ENCODE measurements around the gene COPZ2. TPM values are rescaled to one million over a fixed set of nuclear protein-coding genes. Genes with fewer than 3 reads are reported as not detected.
A peak's percentile ranks its signal among the peaks of the same experiment; 100 is the strongest.

The COPZ2 gene
- total RNA-seq, 1 donor from 2014 or later = 49.4 TPM

GRCh38 chr17:48026502-48027321 is 10.9 kb downstream of the COPZ2 start:
- Mint-ChIP-seq H3K4me1 (ENCODE audit: unreplicated experiment) (peaks cover 54% of the 10 kb centered on the region), H3K27me3 (ENCODE audit: unreplicated experiment) (peaks cover 2% of the 10 kb centered on the region), H3K27ac (ENCODE audit: unreplicated experiment) (peak overlapping the region; percentile 93), H3K36me3 (ENCODE audit: unreplicated experiment) (no peaks in the 10 kb centered on the region), H3K9me3 (ENCODE audit: unreplicated experiment) (no peaks in the 10 kb centered on the region), H3K4me3 (ENCODE audit: unreplicated experiment) (peak overlapping the region; percentile 76)
- peak; percentile 95 for TF ChIP-seq CTCF (IDR thresholded peaks at IDR 0.05)
- peak; percentile 96 for DNase-seq (ENCODE audit: extremely low spot score, unreplicated experiment)

- peak overlapping the region; percentile 76 for H3K4me3 Mint-ChIP-seq (ENCODE audit: unreplicated experiment)
- no peaks in the 10 kb centered on the region for H3K36me3 Mint-ChIP-seq (ENCODE audit: unreplicated experiment)
- DNase-seq (ENCODE audit: extremely low spot score, unreplicated experiment) = no peak
- TF ChIP-seq CTCF (IDR thresholded peaks at IDR 0.05) = no peak
- no peaks in the 10 kb centered on the region for H3K9me3 Mint-ChIP-seq (ENCODE audit: unreplicated experiment)
- H3K4me1 Mint-ChIP-seq (ENCODE audit: unreplicated experiment) = peaks cover 48% of the 10 kb centered on the region
- H3K27ac Mint-ChIP-seq (ENCODE audit: unreplicated experiment) = peak overlapping the region; percentile 93
- H3K27me3 Mint-ChIP-seq (ENCODE audit: unreplicated experiment) = peaks cover 4% of the 10 kb centered on the region
Observed at GRCh38 chr17:48025904-48026501, 11.6 kb downstream of the COPZ2 start.

- no peaks in the 10 kb centered on the region for H3K9me3 Mint-ChIP-seq (ENCODE audit: unreplicated experiment)
- peaks cover 7% of the 10 kb centered on the region for H3K27me3 Mint-ChIP-seq (ENCODE audit: unreplicated experiment)
- DNase-seq (ENCODE audit: extremely low spot score, unreplicated experiment) = peak; percentile 99
- TF ChIP-seq CTCF (IDR thresholded peaks at IDR 0.05) = peak; percentile 84
- no peaks in the 10 kb centered on the region for H3K36me3 Mint-ChIP-seq (ENCODE audit: unreplicated experiment)
- H3K4me3 Mint-ChIP-seq (ENCODE audit: unreplicated experiment) = peak overlapping the region; percentile 76
- peak overlapping the region; percentile 93 for H3K27ac Mint-ChIP-seq (ENCODE audit: unreplicated experiment)
- peaks cover 40% of the 10 kb centered on the region for H3K4me1 Mint-ChIP-seq (ENCODE audit: unreplicated experiment)
Observed at GRCh38 chr17:48025040-48025903, 12.3 kb downstream of the COPZ2 start.

GRCh38 chr17:48024149-48025039 is 13.2 kb downstream of the COPZ2 start:
- no peaks in the 10 kb centered on the region for H3K36me3 Mint-ChIP-seq (ENCODE audit: unreplicated experiment)
- H3K27ac Mint-ChIP-seq (ENCODE audit: unreplicated experiment) = peak overlapping the region; percentile 93
- TF ChIP-seq CTCF (IDR thresholded peaks at IDR 0.05) = no peak
- H3K27me3 Mint-ChIP-seq (ENCODE audit: unreplicated experiment) = peaks cover 8% of the 10 kb centered on the region
- DNase-seq (ENCODE audit: extremely low spot score, unreplicated experiment) = no peak
- H3K9me3 Mint-ChIP-seq (ENCODE audit: unreplicated experiment) = no peaks in the 10 kb centered on the region
- peak overlapping the region; percentile 76 for H3K4me3 Mint-ChIP-seq (ENCODE audit: unreplicated experiment)
- H3K4me1 Mint-ChIP-seq (ENCODE audit: unreplicated experiment) = peaks cover 37% of the 10 kb centered on the region
